Small intestine (tissue), 7 donors: Measurements from ENCODE around the gene PRODH. TPM values are rescaled to one million over a fixed set of nuclear protein-coding genes. Genes with fewer than 3 reads are reported as not detected.
"Not testable (repeated sequence)": the region's sequence is repeated elsewhere in the genome, so short reads cannot be mapped to it uniquely, and the experiment has no call there.

ENCODE experiments used
- DNase-seq, 2 donors: peaks; one replicate each; pipeline versions ENCODE4 v3.0.0 to v3.0.0-alpha.2; 2013
- FAIRE-seq: peaks from 2 replicates; lab custom pipeline; 2012; peaks lifted over from hg19 to GRCh38; lab: Jason Lieb, UNC
- H3K27ac ChIP-seq, 3 donors: one replicate each; pipeline ENCODE4 v1.5.1; 2013; ENCODE audit warnings: low read length in 2 of 3, mild to moderate bottlenecking in 2 of 3, control low read depth in 1 of 3, inconsistent platforms in 1 of 3, low read depth in 1 of 3, moderate library complexity in 1 of 3
- H3K27me3 ChIP-seq, 3 donors: one replicate each; pipeline ENCODE4 v1.6.1; 2013; ENCODE audit warnings: low read length in 3 of 3, inconsistent platforms in 1 of 3; ENCODE audit not compliant: control insufficient read depth in 3 of 3, insufficient read depth in 3 of 3
- H3K36me3 ChIP-seq, 3 donors: one replicate each; pipeline ENCODE4 v1.6.1; 2013; ENCODE audit warnings: low read length in 3 of 3, inconsistent platforms in 1 of 3, low read depth in 1 of 3, mild to moderate bottlenecking in 1 of 3, moderate library complexity in 1 of 3; ENCODE audit not compliant: control insufficient read depth in 3 of 3, insufficient read depth in 2 of 3
- H3K4me1 ChIP-seq, 3 donors: one replicate each; pipeline ENCODE4 v1.6.1; 2013; ENCODE audit warnings: low read length in 2 of 3, inconsistent platforms in 1 of 3, low read depth in 1 of 3, mild to moderate bottlenecking in 1 of 3, moderate library complexity in 1 of 3; ENCODE audit not compliant: control insufficient read depth in 3 of 3, insufficient read depth in 2 of 3
- H3K4me3 ChIP-seq, 3 donors: one replicate each; pipeline ENCODE4 v1.5.1; 2013; ENCODE audit warnings: low read length in 3 of 3, control low read depth in 1 of 3, inconsistent platforms in 1 of 3, low read depth in 1 of 3, mild to moderate bottlenecking in 1 of 3, moderate library complexity in 1 of 3
- H3K9me3 ChIP-seq, 2 donors: one replicate each; pipeline ENCODE4 v1.6.1; 2013; ENCODE audit warnings: low read depth in 1 of 2, low read length in 1 of 2; ENCODE audit not compliant: control insufficient read depth in 2 of 2, insufficient read depth in 1 of 2
- WGBS, 3 donors: extraction: QIAGEN DNeasy Blood & Tissue Kit; methylation state at CpG; one replicate each; pipeline ENCODE4 v1.1.7; 2013; 5-methylcytosine and 5-hydroxymethylcytosine counted together
- polyA plus RNA-seq, 4 donors: library from polyadenylated mRNA; stranded (reverse) in 3 of 4; unstranded in 1 of 4; fragments of 200-250 nt in 3 of 4; fragments of 120-200 nt in 1 of 4; gene quantifications; one replicate each; pipeline versions ENCODE4 v1.2.1 to v1.2.3, GENCODE V29; 2013
- donor health status: healthy with polysubstance abuse.
- donor health status: control.
- donor health status: control.
- donor health status: Bipolar disorder and iron deficiency.
- donor health status: healthy.

The PRODH gene
- polyA plus RNA-seq, 4 donors = 8.1 to 241 (median 25.5) TPM

DNA sequence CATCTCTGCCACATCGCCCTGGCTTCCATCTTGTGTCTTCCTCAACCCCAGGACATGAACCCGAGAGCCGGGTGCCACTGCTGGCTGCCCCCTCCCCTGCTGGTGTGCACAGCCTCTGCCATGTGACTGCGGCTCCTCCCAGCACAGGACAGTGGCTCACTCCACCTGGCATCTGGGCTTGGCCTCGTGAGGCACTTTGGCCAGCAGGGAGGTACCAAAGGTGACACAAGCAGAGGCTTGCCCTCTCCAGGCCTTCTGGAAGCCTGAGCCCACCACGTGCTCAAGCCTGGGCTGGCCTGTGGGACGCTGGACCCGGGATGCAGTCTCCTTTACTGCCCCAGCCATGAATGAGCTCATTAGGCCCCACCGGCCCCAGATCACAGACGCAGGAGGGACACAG lies 21.5 kb downstream of the PRODH start:
- H3K27ac ChIP-seq, FAIRE-seq, H3K4me1 ChIP-seq, H3K9me3 ChIP-seq, H3K4me3 ChIP-seq, H3K27me3 ChIP-seq, H3K36me3 ChIP-seq, DNase-seq: not testable (repeated sequence)
- WGBS, 3 donors = no CpG with 5 or more reads among the region's 10 CpGs

DNA sequence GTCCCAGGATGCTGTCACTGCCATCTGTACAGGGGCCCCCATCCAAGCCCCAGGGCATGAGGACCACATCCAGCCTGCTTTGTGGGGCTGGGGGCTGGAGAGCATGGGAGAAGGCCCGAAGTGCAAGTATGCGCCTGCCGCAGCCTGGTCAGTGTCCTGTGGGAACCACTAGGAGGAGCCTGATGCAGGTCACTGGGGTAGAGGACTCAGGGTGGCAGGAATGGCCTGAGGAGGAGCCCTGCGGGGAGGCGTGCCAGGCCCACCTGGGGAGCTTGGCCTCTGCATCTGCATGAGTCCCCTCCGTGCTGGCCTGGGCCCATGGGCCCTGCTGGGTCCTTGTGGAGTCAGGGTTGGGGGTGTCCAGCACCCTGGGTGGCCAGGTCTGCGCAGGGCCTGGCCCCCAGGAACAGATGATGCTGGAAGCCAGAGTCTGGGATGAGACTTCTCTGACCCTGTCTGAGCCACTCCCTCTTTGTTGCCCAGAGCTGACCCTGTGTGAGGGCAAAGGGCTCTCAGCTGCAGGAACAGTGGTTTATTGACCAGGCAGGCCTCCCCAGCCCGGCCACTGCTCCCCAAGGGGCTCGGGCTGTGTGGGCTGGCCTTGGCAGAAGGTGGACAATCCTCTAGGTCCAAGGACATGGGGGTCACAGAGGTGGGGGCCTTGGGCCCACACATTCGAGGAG lies 23.7 kb downstream of the PRODH start:
- not testable (repeated sequence) for DNase-seq, H3K27me3 ChIP-seq, FAIRE-seq, H3K36me3 ChIP-seq, H3K27ac ChIP-seq, H3K9me3 ChIP-seq, H3K4me3 ChIP-seq, H3K4me1 ChIP-seq
- WGBS, 3 donors = no CpG with 5 or more reads among the region's 10 CpGs

DNA sequence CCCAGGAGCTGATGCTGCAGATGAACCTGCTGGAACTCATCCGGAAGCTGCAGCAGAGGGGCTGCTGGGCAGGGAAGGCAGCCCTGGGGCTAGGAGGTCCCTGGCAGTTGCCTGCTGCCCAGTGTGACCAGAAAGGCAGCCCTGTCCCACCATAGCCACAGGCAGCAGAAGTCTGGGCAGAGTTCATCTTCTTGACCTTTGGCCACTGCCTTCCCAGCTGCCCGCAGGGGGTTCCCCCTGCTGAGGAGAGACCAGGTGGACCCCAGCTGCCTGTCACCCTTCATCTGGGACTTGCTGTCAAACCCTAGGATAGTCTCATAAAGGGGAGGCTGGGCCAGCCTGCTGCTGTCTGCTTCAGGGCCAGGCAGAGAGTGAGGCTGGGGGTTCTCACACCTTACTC lies 24.6 kb downstream of the PRODH start:
- H3K4me3 ChIP-seq, H3K36me3 ChIP-seq, H3K4me1 ChIP-seq, FAIRE-seq, H3K27ac ChIP-seq, H3K9me3 ChIP-seq, H3K27me3 ChIP-seq, DNase-seq: not testable (repeated sequence)
- WGBS, 3 donors = no CpG with 5 or more reads among the region's 2 CpGs

DNA sequence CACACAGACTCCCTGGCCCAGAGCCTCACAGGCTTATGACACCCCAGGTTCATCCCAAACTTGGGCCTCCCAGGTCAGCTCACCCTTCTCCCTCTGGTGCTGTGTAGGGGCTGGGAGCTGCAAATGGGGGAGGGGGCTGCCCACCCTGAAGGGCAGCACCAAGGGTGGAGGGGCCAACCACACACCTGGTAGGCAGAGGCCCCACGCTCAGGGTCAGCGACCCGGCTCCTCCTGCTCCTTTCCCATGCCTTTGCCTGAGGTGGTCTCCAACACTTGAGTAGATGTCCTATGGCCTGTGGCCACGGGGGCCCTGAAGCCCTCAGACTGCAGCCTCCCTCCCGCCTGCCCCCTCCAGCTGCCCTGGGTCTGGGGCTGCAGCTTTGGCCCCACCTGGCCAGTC lies 26.5 kb downstream of the PRODH start:
- DNase-seq (peak in 1 of 2 donors; percentile 1), FAIRE-seq (no peak)
- no peak overlapping the region for H3K27ac ChIP-seq
- no peaks in the 10 kb centered on the region for H3K9me3 ChIP-seq
- H3K4me3 ChIP-seq = no peak overlapping the region
- no peaks in the 10 kb centered on the region for H3K4me1 ChIP-seq
- H3K36me3 ChIP-seq = no peaks in the 10 kb centered on the region
- H3K27me3 ChIP-seq = no peaks in the 10 kb centered on the region
- 97% methylated on average over 3 of the region's 5 CpGs; no CpG with 5 or more reads in 2 of the 3 donors for WGBS, 3 donors

DNA sequence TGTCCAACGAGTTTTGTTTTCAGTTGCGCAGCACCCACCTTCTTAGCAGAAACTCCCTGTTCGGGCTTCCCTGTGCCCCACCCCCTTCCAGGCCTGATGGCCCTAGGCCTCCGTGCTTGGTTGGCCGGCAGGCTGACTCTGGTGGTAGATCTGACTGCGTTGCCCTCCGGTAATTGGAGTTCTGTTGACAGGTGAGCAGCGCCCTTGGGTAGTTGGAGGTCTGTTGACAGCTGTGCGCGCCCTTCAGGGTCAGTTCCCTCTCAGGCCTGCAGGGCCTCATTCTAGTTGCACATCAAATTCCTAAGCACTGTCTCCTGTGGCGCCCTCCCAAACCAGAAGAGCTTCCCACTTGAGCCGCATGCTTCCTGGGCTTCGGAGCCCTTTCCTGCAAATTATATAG lies 29.2 kb downstream of the PRODH start:
- Histone ChIP-seq H3K27ac (no peak overlapping the region), H3K9me3 (no peaks in the 10 kb centered on the region), H3K36me3 (no peaks in the 10 kb centered on the region), H3K27me3 (no peaks in the 10 kb centered on the region), H3K4me1 (no peaks in the 10 kb centered on the region), H3K4me3 (no peak overlapping the region)
- DNase-seq (no peak), FAIRE-seq (no peak)
- WGBS, 3 donors = 33% methylated on average over 7 of the region's 13 CpGs; no CpG with 5 or more reads in 2 of the 3 donors

DNA sequence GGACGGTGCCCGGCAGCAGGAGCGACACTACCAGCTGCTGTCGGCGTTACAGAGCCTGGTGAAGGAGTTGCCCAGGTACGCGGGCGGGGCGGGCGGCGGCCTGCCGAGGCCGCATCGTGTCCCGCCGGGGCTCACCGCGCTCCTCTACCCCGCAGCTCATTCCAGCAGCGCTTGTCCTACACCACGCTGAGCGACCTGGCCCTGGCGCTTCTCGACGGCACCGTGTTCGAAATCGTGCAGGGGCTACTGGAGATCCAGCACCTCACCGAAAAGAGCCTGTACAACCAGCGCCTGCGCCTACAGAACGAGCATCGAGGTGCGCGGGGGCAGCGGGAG lies 29.7 kb downstream of the PRODH start:
- not testable (repeated sequence) for H3K4me3 ChIP-seq, H3K27ac ChIP-seq, H3K9me3 ChIP-seq, DNase-seq, H3K27me3 ChIP-seq, H3K4me1 ChIP-seq, H3K36me3 ChIP-seq, FAIRE-seq
- WGBS, 3 donors = no CpG with 5 or more reads among the region's 36 CpGs

DNA sequence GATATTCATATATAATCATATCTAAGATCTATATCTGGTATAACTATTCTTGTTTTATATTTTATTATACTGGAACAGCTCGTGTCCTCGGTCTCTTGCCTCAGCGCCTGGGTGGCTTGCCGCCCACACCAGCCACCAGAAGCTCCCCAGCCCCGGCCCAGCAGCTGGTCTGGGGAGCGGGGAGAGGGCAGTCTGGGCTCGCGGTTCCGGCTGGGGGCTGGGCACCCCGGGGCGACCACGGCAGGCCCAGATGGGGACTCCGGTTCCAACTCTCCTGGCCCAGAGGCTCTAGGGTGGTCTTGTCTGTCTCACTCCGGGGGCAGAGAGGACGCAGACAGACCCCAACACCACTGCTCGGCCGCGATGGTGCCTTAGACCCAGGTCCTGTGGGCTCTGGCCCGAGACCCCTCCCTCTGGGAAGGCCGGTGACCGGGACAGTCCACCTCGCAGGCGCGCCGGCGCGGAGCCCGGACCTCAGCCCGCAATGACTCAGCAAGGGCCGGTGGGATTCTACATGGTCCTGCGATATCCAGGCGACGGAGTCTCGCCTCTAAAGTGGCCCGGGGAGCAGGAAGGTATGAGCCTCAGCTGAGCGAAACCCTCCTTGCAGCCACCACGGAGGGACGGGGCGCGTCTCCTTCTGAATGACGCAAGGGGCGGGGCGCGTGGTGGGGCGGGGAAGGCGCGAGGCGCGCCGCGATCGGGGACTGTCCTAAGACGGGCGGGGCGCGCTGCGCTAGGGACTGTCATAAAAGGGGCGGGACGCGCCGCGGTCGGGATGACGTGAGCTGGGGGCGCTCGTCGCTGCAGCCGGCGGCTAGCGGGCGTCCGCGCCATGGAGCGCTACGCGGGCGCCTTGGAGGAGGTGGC lies 30.3 kb downstream of the PRODH start, which contains the start of gene DGCR6:
Gene DGCR6 (plus strand): TSS at position 781 of the 870 bp plus-strand sequence. CDS start 55 bp downstream, at position 836.
- Histone ChIP-seq H3K9me3 (no peaks in the 10 kb centered on the region), H3K27me3 (no peaks in the 10 kb centered on the region), H3K27ac (no peak within 1 kb of the TSS), H3K4me1 (no peaks in the 10 kb centered on the region), H3K36me3 (no peaks in the 10 kb centered on the region), H3K4me3 (no peak within 1 kb of the TSS)
- WGBS, 3 donors = 19% methylated on average over 10 of the region's 77 CpGs; no CpG with 5 or more reads in 2 of the 3 donors
- FAIRE-seq (no peak), DNase-seq (no peak)

DNA sequence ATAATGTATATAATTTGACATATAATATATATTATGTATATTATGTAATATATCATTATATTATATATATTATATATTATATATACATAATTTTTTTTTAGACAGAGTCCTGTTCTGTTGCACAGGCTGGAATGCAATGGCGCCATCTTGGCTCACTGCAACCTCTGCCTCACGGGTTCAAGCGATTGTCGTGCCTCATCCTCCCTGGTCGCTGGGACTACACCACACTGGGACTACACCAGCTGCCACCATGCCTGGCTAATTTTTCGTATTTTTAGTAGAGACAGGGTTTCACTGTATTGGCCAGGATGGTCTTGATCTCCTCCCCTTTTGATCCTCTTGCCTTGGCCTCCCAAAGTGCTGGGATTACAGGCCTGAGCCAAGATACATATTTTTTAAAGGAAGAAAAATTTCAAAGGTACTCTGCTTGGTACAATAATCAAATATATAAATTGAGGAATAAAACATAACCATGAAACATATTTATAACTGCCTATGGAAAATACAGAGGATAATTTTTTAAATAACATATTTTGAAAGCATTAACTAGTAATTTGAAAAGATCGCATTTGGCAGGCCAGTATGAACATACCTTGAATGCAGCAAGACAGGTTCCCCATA lies 39.9 kb downstream of the PRODH start:
- H3K4me1 ChIP-seq, H3K27ac ChIP-seq, H3K27me3 ChIP-seq, DNase-seq, H3K9me3 ChIP-seq, H3K4me3 ChIP-seq, H3K36me3 ChIP-seq: not testable (repeated sequence)
- FAIRE-seq = peak; percentile 100
- 79 to 90% (median 89%) methylated on average over 6 of the region's 7 CpGs for WGBS, 3 donors
